Right ventricle myocardium superior (tissue), 1 donor: ENCODE data around the gene DIP2C. TPM values are rescaled to one million over a fixed set of nuclear protein-coding genes. Genes with fewer than 3 reads are reported as not detected.
"Not testable (repeated sequence)": the region's sequence is repeated elsewhere in the genome, so short reads cannot be mapped to it uniquely, and the experiment has no call there.

Experiments used
- ATAC-seq: fragments of 200-7000 bp; cut with Tn5 transposase; one replicate; pipeline ENCODE4 v1.9.1; 2020; ENCODE audit warnings: mild to moderate bottlenecking; ENCODE audit not compliant: poor library complexity
- DNase-seq: peaks from one replicate; pipeline ENCODE4 v3.0.0-alpha.2; 2020
- intact Hi-C: fragments of 100-400 bp; cut with DNase I; formaldehyde crosslinking; loops from one replicate; pipeline ENCODE4 v1.11.2; 2022
- total RNA-seq: library from RNA; stranded (reverse); fragmentation: NEBNext Ultra II Directional; extraction: Animal tissue kit (Norgen Biotek cat#: 25700); gene quantifications from one replicate; pipeline ENCODE4 v1.2.1, GENCODE V29; 2021
- donor health status: DM: no; HTN: yes; CAD: no; lungs with severe emphysema.

DIP2C gene
- total RNA-seq, 1 donor from 2014 or later = 29.1 TPM

- ATAC-seq = no peak
- intact Hi-C loops = no loop called here
- DNase-seq = no peak
Measured at GRCh38 chr10:624312-624604, 65.2 kb downstream of the DIP2C start.

- ATAC-seq (no peak), DNase-seq (no peak)
- intact Hi-C loops = no loop called here
Measured at GRCh38 chr10:623477-624311, 65.8 kb downstream of the DIP2C start.

GRCh38 chr10:623014-623413, 66.5 kb downstream of the DIP2C start:
- intact Hi-C loops = no loop called here
- DNase-seq = no peak
- no peak for ATAC-seq

GRCh38 chr10:621981-622740, 67.3 kb downstream of the DIP2C start:
- no peak for ATAC-seq
- intact Hi-C loops = no loop called here

GRCh38 chr10:621513-621912, 68.0 kb downstream of the DIP2C start:
- intact Hi-C loops = no loop called here
- DNase-seq (no peak), ATAC-seq (no peak)

More at GRCh38 chr10:621981-622740, 67.3 kb downstream of the DIP2C start:
- DNase-seq = no peak

- intact Hi-C loops = no loop called here
- ATAC-seq (no peak), DNase-seq (no peak)
Measured at GRCh38 chr10:620971-621370, 68.5 kb downstream of the DIP2C start.

GRCh38 chr10:620417-620816, 69.1 kb downstream of the DIP2C start:
- intact Hi-C loops = no loop called here
- ATAC-seq = no peak

GRCh38 chr10:619710-620109, 69.8 kb downstream of the DIP2C start:
- DNase-seq (no peak), ATAC-seq (no peak)
- intact Hi-C loops = no loop called here

More at GRCh38 chr10:620417-620816, 69.1 kb downstream of the DIP2C start:
- DNase-seq = no peak

- intact Hi-C loops = no loop called here
- ATAC-seq (peak; percentile 39), DNase-seq (no peak)
Measured at GRCh38 chr10:618229-618989, 71.1 kb downstream of the DIP2C start.

GRCh38 chr10:617471-617870, 72.0 kb downstream of the DIP2C start:
- ATAC-seq (no peak), DNase-seq (no peak)
- intact Hi-C loops = no loop called here

GRCh38 chr10:615583-616152, 73.8 kb downstream of the DIP2C start:
- intact Hi-C loops = no loop called here
- DNase-seq = no peak
- no peak for ATAC-seq

- DNase-seq (no peak), ATAC-seq (no peak)
- intact Hi-C loops = no loop called here
Measured at GRCh38 chr10:614790-615582, 74.5 kb downstream of the DIP2C start.

- ATAC-seq = peak; percentile 9
- DNase-seq = no peak
- intact Hi-C loops = no loop called here
Measured at GRCh38 chr10:614139-614711, 75.2 kb downstream of the DIP2C start.

- DNase-seq = no peak
- intact Hi-C loops = no loop called here
- peak; percentile 84 for ATAC-seq
Measured at GRCh38 chr10:613271-614138, 76.0 kb downstream of the DIP2C start.

- DNase-seq = no peak
- ATAC-seq = no peak
- intact Hi-C loops = no loop called here
Measured at GRCh38 chr10:612696-613095, 76.8 kb downstream of the DIP2C start.

GRCh38 chr10:610642-611305, 78.7 kb downstream of the DIP2C start:
- ATAC-seq, intact Hi-C loops, DNase-seq: not testable (repeated sequence)
